ENCODE data around the gene IFT25.

GRCh38 chr1:53911442-53911841 is 34.1 kb downstream of the IFT25 start:
- no peak for TF ChIP-seq POLR2AphosphoS5 (IDR thresholded peaks at IDR 0.05; ENCODE audit: low read depth, low read length)
- TF ChIP-seq POLR2A (IDR thresholded peaks at IDR 0.05; ENCODE audit: low read depth, low read length): no peak

All from GM12892 (cell line).